NT2/D1 (cell line): ENCODE data around the gene BGN.

Source experiments
- DNase-seq: peaks from one replicate; pipeline ENCODE4 v3.0.0-alpha.2; 2011; ENCODE audit warnings: low read depth, low spot score
- H3K27me3 ChIP-seq: 2 replicates; pipeline ENCODE4 v1.6.0; 2011; ENCODE audit warnings: mild to moderate bottlenecking; ENCODE audit not compliant: insufficient read length, insufficient read depth
- H3K36me3 ChIP-seq: 2 replicates; pipeline ENCODE4 v1.6.1; 2011; ENCODE audit warnings: mild to moderate bottlenecking, low read length, mixed read lengths; ENCODE audit not compliant: insufficient read depth, insufficient read length
- H3K4me1 ChIP-seq: 2 replicates; pipeline ENCODE4 v1.5.1; 2011; ENCODE audit not compliant: insufficient read depth, insufficient read length
- H3K4me3 ChIP-seq: 2 replicates; pipeline ENCODE4 v1.5.1; 2011; ENCODE audit warnings: low read depth; ENCODE audit not compliant: insufficient read length
- H3K9ac ChIP-seq: 2 replicates; pipeline ENCODE4 v1.6.0; 2011; ENCODE audit warnings: low read depth; ENCODE audit not compliant: insufficient read length
- H3K9me3 ChIP-seq: 2 replicates; pipeline ENCODE4 v1.5.1; 2011; ENCODE audit warnings: mild to moderate bottlenecking, low read length; ENCODE audit not compliant: insufficient read depth
- SUZ12 ChIP-seq: IDR thresholded peaks from 2 replicates; pipeline ENCODE4 v1.6.1; 2011; ENCODE audit not compliant: insufficient read length, insufficient read depth; ENCODE audit errors: extremely low read depth
- YY1 ChIP-seq: IDR thresholded peaks from 2 replicates; pipeline ENCODE4 v1.6.1; 2011; ENCODE audit not compliant: insufficient read length, insufficient read depth
- ZNF274 ChIP-seq: IDR thresholded peaks from 2 replicates; pipeline ENCODE4 v1.6.1; 2011; ENCODE audit warnings: mild to moderate bottlenecking, low read depth, low read length

BGN gene

GRCh38 chrX:153448556-153449367 is 46.0 kb upstream of the BGN start:
- H3K36me3 ChIP-seq: no peaks in the 10 kb centered on the region
- H3K4me3 ChIP-seq: no peak overlapping the region
- no peaks in the 10 kb centered on the region for H3K4me1 ChIP-seq
- H3K9ac ChIP-seq: no peak overlapping the region
- no peak for TF ChIP-seq SUZ12
- no peak for TF ChIP-seq YY1
- no peak for TF ChIP-seq ZNF274
- no peaks in the 10 kb centered on the region for H3K27me3 ChIP-seq
- DNase-seq: no peak
- no peaks in the 10 kb centered on the region for H3K9me3 ChIP-seq

DNA sequence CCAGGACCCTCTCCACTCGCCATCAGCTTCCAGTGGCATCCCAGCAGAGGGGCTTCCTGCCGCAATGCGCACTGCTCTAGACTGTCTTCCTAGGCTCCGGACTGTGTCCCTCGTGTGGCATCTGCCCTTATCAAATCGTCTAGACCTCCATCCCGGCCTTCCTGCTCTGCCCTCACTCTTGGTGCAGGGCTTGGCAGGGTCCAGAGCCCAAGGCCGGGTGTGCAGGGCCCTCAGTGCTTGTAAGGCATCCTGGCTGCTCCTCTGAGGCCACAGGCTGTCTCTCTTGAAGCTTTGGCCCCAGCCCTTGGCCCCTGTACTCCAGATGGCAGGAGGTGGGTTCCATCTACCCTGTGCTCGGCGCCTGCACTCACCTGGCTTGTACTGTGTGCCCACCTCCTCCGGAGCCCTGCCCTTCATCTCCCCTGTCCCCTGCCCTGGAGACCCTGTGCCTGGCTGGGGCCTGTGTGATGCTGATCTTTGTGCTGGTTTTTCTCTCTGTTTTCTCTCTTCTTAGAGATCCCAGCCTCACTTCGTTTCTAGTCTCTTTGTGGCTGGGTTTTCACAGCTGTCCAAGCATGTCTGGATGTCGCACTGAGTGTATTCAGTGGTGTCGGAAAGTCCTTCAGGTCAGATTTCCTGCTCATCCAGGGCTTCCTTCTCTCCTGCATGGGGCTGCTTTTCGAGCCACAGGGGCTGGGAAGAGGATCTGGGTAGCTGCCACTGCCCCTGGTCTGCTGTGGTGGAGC is 45.2 kb upstream of the BGN start:
- H3K4me1 ChIP-seq: no peaks in the 10 kb centered on the region
- H3K4me3 ChIP-seq: no peak overlapping the region
- TF ChIP-seq SUZ12 (no peak), YY1 (no peak), ZNF274 (no peak)
- H3K36me3 ChIP-seq: peaks cover under 1% of the 10 kb centered on the region
- no peaks in the 10 kb centered on the region for H3K9me3 ChIP-seq
- DNase-seq: no peak
- H3K9ac ChIP-seq: no peak overlapping the region
- no peaks in the 10 kb centered on the region for H3K27me3 ChIP-seq

- H3K9ac ChIP-seq: no peak overlapping the region
- DNase-seq: no peak
- H3K9me3 ChIP-seq: no peaks in the 10 kb centered on the region
- no peak overlapping the region for H3K4me3 ChIP-seq
- no peak for TF ChIP-seq YY1
- TF ChIP-seq ZNF274: no peak
- TF ChIP-seq SUZ12: no peak
- H3K36me3 ChIP-seq: peaks cover 3% of the 10 kb centered on the region
- no peaks in the 10 kb centered on the region for H3K4me1 ChIP-seq
- H3K27me3 ChIP-seq: no peaks in the 10 kb centered on the region
These were observed 44.4 kb upstream of the BGN start for GRCh38 chrX:153450114-153450948.

DNA sequence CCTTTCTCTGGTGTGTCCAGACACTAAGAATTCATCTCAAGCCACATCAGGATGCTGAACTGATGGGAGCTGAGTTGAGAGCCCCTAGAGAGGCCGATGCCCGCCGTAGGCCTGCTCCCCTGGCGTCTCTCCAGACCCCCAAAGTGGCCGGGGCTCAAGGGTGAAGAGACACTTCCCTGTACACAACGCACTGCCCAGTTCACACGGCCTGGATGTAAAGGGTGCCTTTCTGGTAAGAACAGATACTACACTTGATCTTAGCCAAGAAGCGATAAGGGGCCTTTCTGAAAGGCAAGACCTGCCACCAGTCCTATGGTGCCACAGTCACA is 43.9 kb upstream of the BGN start:
- Histone ChIP-seq H3K9me3 (no peaks in the 10 kb centered on the region), H3K36me3 (peaks cover 3% of the 10 kb centered on the region), H3K9ac (no peak overlapping the region), H3K4me1 (no peaks in the 10 kb centered on the region), H3K27me3 (no peaks in the 10 kb centered on the region), H3K4me3 (no peak overlapping the region)
- DNase-seq: no peak
- TF ChIP-seq YY1 (no peak), SUZ12 (no peak), ZNF274 (no peak)

DNA sequence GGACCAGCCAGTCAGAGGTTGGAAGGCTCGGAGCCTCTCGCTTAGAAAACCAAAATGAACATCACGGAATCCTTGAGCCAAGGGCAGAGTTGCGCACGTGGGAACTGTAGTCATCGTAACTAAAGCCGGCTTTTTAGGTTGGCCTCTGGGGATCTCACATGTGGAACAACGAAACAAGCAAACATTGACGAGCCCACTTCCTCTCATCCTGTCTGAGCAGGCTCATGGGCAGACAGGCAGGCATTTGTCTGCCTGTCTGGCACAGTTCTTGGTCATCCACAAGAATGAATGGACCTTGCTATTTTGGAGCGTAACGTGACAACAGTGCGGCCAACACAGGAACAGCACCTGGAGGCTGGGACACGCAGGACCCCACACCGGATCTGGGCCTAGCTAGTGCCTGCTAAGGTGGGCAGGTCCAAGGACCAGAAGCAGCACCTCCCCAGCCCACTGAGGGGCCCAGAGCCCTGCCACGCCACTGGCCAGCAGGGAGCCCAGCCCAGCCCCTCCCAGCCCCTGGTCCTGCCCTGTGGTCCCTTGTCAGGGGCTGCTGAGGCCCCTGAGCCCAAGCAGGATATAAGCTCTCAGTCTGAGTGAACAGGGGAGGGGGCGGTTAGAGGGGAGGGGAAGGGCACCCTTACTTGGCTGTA is 39.8 kb upstream of the BGN start:
- Histone ChIP-seq H3K9ac (no peak overlapping the region), H3K4me1 (no peaks in the 10 kb centered on the region), H3K4me3 (no peak overlapping the region), H3K36me3 (peaks cover 10% of the 10 kb centered on the region), H3K27me3 (no peaks in the 10 kb centered on the region), H3K9me3 (no peaks in the 10 kb centered on the region)
- no peak for DNase-seq
- no peak for TF ChIP-seq YY1
- no peak for TF ChIP-seq SUZ12
- no peak for TF ChIP-seq ZNF274

- H3K4me1 ChIP-seq: no peaks in the 10 kb centered on the region
- H3K36me3 ChIP-seq: peaks cover 11% of the 10 kb centered on the region
- H3K9me3 ChIP-seq: no peaks in the 10 kb centered on the region
- H3K9ac ChIP-seq: no peak overlapping the region
- no peak for TF ChIP-seq YY1
- no peak for TF ChIP-seq ZNF274
- TF ChIP-seq SUZ12: no peak
- no peak overlapping the region for H3K4me3 ChIP-seq
- H3K27me3 ChIP-seq: no peaks in the 10 kb centered on the region
- DNase-seq: no peak
These were observed 39.2 kb upstream of the BGN start for GRCh38 chrX:153455571-153455970.
